Endodermal cell (in vitro differentiated cells): Measurements from ENCODE around the gene LONP1. TPM values are rescaled to one million over a fixed set of nuclear protein-coding genes. Genes with fewer than 3 reads are reported as not detected.
A peak's percentile ranks its signal among the peaks of the same experiment; 100 is the strongest.

Experiments
- DNase-seq: peaks from one replicate; pipeline ENCODE4 v3.0.0-alpha.2; 2017
- H3K27ac ChIP-seq: 2 replicates; pipeline ENCODE4 v1.5.1; 2013; ENCODE audit warnings: mild to moderate bottlenecking, low read depth, low read length, moderate library complexity
- H3K27me3 ChIP-seq: 2 replicates; pipeline ENCODE4 v1.6.1; 2013; ENCODE audit warnings: mild to moderate bottlenecking, low read length, moderate library complexity; ENCODE audit not compliant: insufficient read depth, control insufficient read depth, poor library complexity, severe bottlenecking
- H3K36me3 ChIP-seq: 2 replicates; pipeline ENCODE4 v1.7.0; 2013; ENCODE audit warnings: mild to moderate bottlenecking, low read length, moderate library complexity; ENCODE audit not compliant: control insufficient read depth, insufficient read depth
- H3K4me1 ChIP-seq: one replicate; pipeline ENCODE4 v1.7.0; 2013; ENCODE audit warnings: low read length; ENCODE audit not compliant: control insufficient read depth, insufficient read depth
- H3K4me3 ChIP-seq: 2 replicates; pipeline ENCODE4 v1.5.1; 2013; ENCODE audit warnings: mild to moderate bottlenecking, low read length, moderate library complexity
- H3K9ac ChIP-seq: 2 replicates; pipeline ENCODE4 v1.6.1; 2013; ENCODE audit warnings: mild to moderate bottlenecking, low read length, moderate library complexity; ENCODE audit not compliant: poor library complexity, severe bottlenecking; ENCODE audit errors: extremely low read depth
- H3K9me3 ChIP-seq: 2 replicates; pipeline ENCODE4 v1.6.1; 2013; ENCODE audit warnings: mild to moderate bottlenecking, low read length, moderate library complexity; ENCODE audit not compliant: control insufficient read depth
- H3K27ac Mint-ChIP-seq: 2 replicates; pipeline ENCODE4 v1.8.0; 2020; ENCODE audit warnings: mixed read lengths
- H3K27me3 Mint-ChIP-seq: 2 replicates; pipeline ENCODE4 v1.8.0; 2021; ENCODE audit warnings: mild to moderate bottlenecking, mixed read lengths; ENCODE audit not compliant: insufficient read depth
- H3K36me3 Mint-ChIP-seq: 2 replicates; pipeline ENCODE4 v1.8.0; 2020; ENCODE audit warnings: low read depth, mixed read lengths
- H3K4me1 Mint-ChIP-seq: 2 replicates; pipeline ENCODE4 v1.8.0; 2020; ENCODE audit warnings: mixed read lengths
- H3K4me3 Mint-ChIP-seq: 2 replicates; pipeline ENCODE4 v1.8.0; 2020; ENCODE audit warnings: mild to moderate bottlenecking, moderate library complexity, mixed read lengths
- H3K9me3 Mint-ChIP-seq: 2 replicates; pipeline ENCODE4 v1.8.0; 2020; ENCODE audit warnings: mild to moderate bottlenecking, mixed read lengths
- WGBS, 2 experiments: methylation state at CpG; one replicate each; pipeline versions ENCODE4 v1.1.5 to v1.1.7; 2013; ENCODE audit warnings: missing lambda C conversion rate in 2 of 2, mixed read lengths in 1 of 2; ENCODE audit not compliant: insufficient coverage in 1 of 2, insufficient read length in 1 of 2; 5-methylcytosine and 5-hydroxymethylcytosine counted together
- total RNA-seq, 2 donors: library from RNA; stranded (reverse); fragmentation: NEBNext Ultra II Directional in 1 of 2; extraction: Animal tissue kit (Norgen Biotek cat#: 25700) in 1 of 2; gene quantifications; 2 replicates in 1 of 2; 3 replicates in 1 of 2; pipeline ENCODE4 v1.2.1, GENCODE V29; 2021
- TF ChIP-seq, protein P1 (sequence below): fragments of 200-600 bp; sonication (generic); conservative IDR thresholded peaks from 2 replicates; pipeline ENCODE4 v1.5.0; 2021; ENCODE audit warnings: antibody characterized with exemption, mild to moderate bottlenecking

Gene LONP1
- total RNA-seq, 2 donors from 2014 or later = 97.1 to 109 TPM

DNA sequence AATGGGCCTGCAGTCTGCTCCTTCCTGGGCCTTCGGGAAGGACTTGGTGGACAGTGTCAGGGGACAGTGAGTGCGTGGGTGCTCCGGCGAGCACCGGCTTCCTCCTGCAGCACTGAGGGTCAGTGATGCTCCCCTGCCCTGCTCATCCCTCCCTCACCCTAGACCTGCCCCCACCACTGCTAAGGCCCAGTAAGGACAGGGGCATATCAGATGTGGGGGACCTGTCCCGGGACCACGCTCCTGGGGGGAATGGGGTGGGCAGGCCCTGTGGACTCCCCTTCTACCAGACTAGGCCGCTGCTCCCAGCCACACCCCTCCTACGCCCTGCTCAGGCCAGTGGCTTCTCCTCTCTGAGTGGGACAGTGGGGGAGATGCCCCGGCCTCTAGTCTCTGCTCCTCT lies 42.8 kb downstream of the LONP1 start:
- no peak overlapping the region for H3K4me3 Mint-ChIP-seq
- DNase-seq = no peak
- Histone ChIP-seq H3K9me3 (no peaks in the 10 kb centered on the region), H3K4me3 (no peak overlapping the region), H3K27ac (no peak overlapping the region), H3K9ac (no peak overlapping the region), H3K27me3 (no peaks in the 10 kb centered on the region), H3K36me3 (peaks cover 6% of the 10 kb centered on the region), H3K4me1 (no peaks in the 10 kb centered on the region)
- no peaks in the 10 kb centered on the region for H3K9me3 Mint-ChIP-seq
- TF ChIP-seq, protein P1, sequence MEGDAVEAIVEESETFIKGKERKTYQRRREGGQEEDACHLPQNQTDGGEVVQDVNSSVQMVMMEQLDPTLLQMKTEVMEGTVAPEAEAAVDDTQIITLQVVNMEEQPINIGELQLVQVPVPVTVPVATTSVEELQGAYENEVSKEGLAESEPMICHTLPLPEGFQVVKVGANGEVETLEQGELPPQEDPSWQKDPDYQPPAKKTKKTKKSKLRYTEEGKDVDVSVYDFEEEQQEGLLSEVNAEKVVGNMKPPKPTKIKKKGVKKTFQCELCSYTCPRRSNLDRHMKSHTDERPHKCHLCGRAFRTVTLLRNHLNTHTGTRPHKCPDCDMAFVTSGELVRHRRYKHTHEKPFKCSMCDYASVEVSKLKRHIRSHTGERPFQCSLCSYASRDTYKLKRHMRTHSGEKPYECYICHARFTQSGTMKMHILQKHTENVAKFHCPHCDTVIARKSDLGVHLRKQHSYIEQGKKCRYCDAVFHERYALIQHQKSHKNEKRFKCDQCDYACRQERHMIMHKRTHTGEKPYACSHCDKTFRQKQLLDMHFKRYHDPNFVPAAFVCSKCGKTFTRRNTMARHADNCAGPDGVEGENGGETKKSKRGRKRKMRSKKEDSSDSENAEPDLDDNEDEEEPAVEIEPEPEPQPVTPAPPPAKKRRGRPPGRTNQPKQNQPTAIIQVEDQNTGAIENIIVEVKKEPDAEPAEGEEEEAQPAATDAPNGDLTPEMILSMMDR = no peak
- H3K27ac Mint-ChIP-seq = no peak overlapping the region
- peaks cover 10% of the 10 kb centered on the region for H3K4me1 Mint-ChIP-seq
- 88 to 89% methylated on average over 8 to 10 of the region's 10 CpGs for WGBS, 2 experiments
- H3K36me3 Mint-ChIP-seq = peaks cover 8% of the 10 kb centered on the region
- H3K27me3 Mint-ChIP-seq = peaks cover 7% of the 10 kb centered on the region

DNA sequence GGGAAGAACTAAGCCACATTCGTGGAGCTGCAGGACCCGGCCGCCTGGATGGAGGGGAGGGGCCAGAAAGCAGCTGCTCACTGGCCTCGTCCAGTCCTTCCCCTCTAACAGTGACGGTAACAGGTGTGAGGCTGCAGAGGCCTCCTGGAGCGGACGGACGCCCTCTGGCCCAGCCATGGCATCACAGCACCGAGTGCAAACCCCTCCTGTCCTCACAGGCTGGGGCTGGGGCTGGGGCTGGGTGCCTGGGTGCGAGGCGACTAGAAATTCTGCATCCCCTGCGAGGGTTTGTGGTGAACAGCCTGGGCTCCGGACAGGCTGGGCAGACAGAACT lies 43.2 kb downstream of the LONP1 start:
- Histone ChIP-seq H3K27ac (no peak overlapping the region), H3K4me3 (no peak overlapping the region), H3K4me1 (no peaks in the 10 kb centered on the region), H3K27me3 (no peaks in the 10 kb centered on the region), H3K36me3 (peaks cover 6% of the 10 kb centered on the region), H3K9ac (no peak overlapping the region), H3K9me3 (no peaks in the 10 kb centered on the region)
- H3K36me3 Mint-ChIP-seq = peaks cover 12% of the 10 kb centered on the region
- TF ChIP-seq, protein P1 = no peak
- peaks cover 4% of the 10 kb centered on the region for H3K27me3 Mint-ChIP-seq
- DNase-seq = peak; percentile 48
- no peak overlapping the region for H3K27ac Mint-ChIP-seq
- H3K4me3 Mint-ChIP-seq = no peak overlapping the region
- H3K9me3 Mint-ChIP-seq = no peaks in the 10 kb centered on the region
- peaks cover 7% of the 10 kb centered on the region for H3K4me1 Mint-ChIP-seq
- 93 to 94% methylated on average over 12 to 13 of the region's 13 CpGs for WGBS, 2 experiments

DNA sequence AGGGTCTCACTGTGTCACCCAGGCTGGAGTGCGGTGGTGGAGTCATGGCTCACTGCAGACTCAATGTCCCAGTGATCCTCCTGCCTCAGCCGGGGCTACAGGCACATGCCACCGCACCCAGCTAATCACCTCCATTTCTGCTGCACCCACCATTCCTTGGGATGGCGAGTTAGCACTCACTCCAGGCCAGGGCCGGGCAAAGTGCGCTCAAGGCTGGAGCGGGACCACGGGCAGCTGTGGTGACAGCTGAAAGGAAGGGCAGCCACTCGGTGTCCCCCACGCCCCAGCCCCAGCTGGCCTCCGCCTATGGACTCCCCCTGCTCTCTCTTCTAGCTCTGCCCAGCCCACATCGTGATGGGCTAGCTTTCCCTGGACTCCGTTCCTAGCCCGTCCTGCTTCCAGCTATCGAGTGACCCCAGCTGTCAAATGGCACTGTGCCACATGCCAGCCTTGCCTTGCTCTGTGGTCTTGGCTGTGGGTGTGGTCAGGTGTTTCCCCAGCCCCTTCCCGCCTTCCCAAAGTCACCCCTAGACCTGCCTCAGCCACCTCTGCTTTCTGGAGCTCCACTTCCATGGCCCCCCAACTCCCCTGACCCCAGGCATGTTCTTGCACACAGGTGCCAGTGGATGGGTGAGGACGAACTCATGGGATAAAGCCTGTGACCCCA lies 43.7 kb downstream of the LONP1 start:
- H3K4me3 Mint-ChIP-seq = no peak overlapping the region
- Histone ChIP-seq H3K9ac (no peak overlapping the region), H3K4me3 (no peak overlapping the region), H3K27ac (no peak overlapping the region), H3K27me3 (no peaks in the 10 kb centered on the region), H3K4me1 (no peaks in the 10 kb centered on the region), H3K9me3 (no peaks in the 10 kb centered on the region), H3K36me3 (peaks cover 8% of the 10 kb centered on the region)
- WGBS, 2 experiments = 92 to 95% methylated on average over 11 to 17 of the region's 17 CpGs
- TF ChIP-seq, protein P1 = no peak
- H3K27me3 Mint-ChIP-seq = no peaks in the 10 kb centered on the region
- peaks cover 14% of the 10 kb centered on the region for H3K36me3 Mint-ChIP-seq
- H3K9me3 Mint-ChIP-seq = no peaks in the 10 kb centered on the region
- H3K27ac Mint-ChIP-seq = no peak overlapping the region
- no peak for DNase-seq
- H3K4me1 Mint-ChIP-seq = peaks cover 7% of the 10 kb centered on the region
